Karpas-422 (cell line): ENCODE measurements around the gene MYEF2. TPM values are rescaled to one million over a fixed set of nuclear protein-coding genes. Genes with fewer than 3 reads are reported as not detected.

Source experiments
- DNase-seq: peaks from one replicate; pipeline ENCODE4 v3.0.0-alpha.2; 2015
- H2AFZ ChIP-seq: fragments of 200-600 bp; sonication (generic); 2 replicates; pipeline ENCODE4 v1.6.1; 2014; ENCODE audit warnings: antibody characterized with exemption, low read length, mixed read lengths
- H3K27ac ChIP-seq: fragments of 200-600 bp; sonication (generic); 2 replicates; pipeline ENCODE4 v1.5.1; 2014; ENCODE audit warnings: mild to moderate bottlenecking, low read length, moderate library complexity
- H3K27me3 ChIP-seq: fragments of 200-600 bp; sonication (generic); 2 replicates; pipeline ENCODE4 v1.6.1; 2014; ENCODE audit warnings: low read length, mixed read lengths
- H3K36me3 ChIP-seq: fragments of 200-600 bp; sonication (generic); 2 replicates; pipeline ENCODE4 v1.6.1; 2014; ENCODE audit warnings: low read length, mixed read lengths; ENCODE audit not compliant: insufficient read depth
- H3K4me1 ChIP-seq: fragments of 200-600 bp; sonication (generic); 2 replicates; pipeline ENCODE4 v1.6.1; 2014; ENCODE audit warnings: mild to moderate bottlenecking, low read length, mixed read lengths
- H3K4me2 ChIP-seq: fragments of 200-600 bp; sonication (generic); 2 replicates; pipeline ENCODE4 v1.6.1; 2014; ENCODE audit warnings: low read length, low read depth, mild to moderate bottlenecking; ENCODE audit not compliant: poor library complexity, severe bottlenecking
- H3K4me3 ChIP-seq: fragments of 200-600 bp; sonication (generic); 2 replicates; pipeline ENCODE4 v1.5.1; 2014; ENCODE audit warnings: mild to moderate bottlenecking, antibody characterized with exemption, low read length, mixed read lengths
- H3K79me2 ChIP-seq: fragments of 200-600 bp; sonication (generic); 2 replicates; pipeline ENCODE4 v1.6.1; 2014; ENCODE audit warnings: mild to moderate bottlenecking, low read length, mixed read lengths
- H3K9ac ChIP-seq: fragments of 200-600 bp; sonication (generic); 2 replicates; pipeline ENCODE4 v1.6.0; 2014; ENCODE audit warnings: low read length
- H3K9me2 ChIP-seq: fragments of 200-600 bp; sonication (generic), shearing (Covaris generic); replicated peaks from 2 replicates; pipeline ENCODE4 v1.6.0; 2014; ENCODE audit warnings: mild to moderate bottlenecking, low read length, moderate library complexity; ENCODE audit not compliant: insufficient read depth
- H3K9me3 ChIP-seq: fragments of 300-700, 200-600 bp; sonication (generic); 2 replicates; pipeline ENCODE4 v1.6.1; 2014; ENCODE audit warnings: low read length, mixed read lengths
- H4K20me1 ChIP-seq: fragments of 200-600 bp; sonication (generic); 2 replicates; pipeline ENCODE4 v1.6.1; 2014; ENCODE audit warnings: mild to moderate bottlenecking, antibody characterized with exemption, low read length, low read depth; ENCODE audit not compliant: insufficient read depth
- total RNA-seq: library from RNA; depleted of rRNA; stranded (reverse); fragments of >200 nt; shearing (Covaris generic); gene quantifications from 2 replicates; pipeline ENCODE4 v1.2.3, GENCODE V29; 2014; ENCODE audit warnings: low replicate concordance; rRNA removed

Gene MYEF2, protein sequence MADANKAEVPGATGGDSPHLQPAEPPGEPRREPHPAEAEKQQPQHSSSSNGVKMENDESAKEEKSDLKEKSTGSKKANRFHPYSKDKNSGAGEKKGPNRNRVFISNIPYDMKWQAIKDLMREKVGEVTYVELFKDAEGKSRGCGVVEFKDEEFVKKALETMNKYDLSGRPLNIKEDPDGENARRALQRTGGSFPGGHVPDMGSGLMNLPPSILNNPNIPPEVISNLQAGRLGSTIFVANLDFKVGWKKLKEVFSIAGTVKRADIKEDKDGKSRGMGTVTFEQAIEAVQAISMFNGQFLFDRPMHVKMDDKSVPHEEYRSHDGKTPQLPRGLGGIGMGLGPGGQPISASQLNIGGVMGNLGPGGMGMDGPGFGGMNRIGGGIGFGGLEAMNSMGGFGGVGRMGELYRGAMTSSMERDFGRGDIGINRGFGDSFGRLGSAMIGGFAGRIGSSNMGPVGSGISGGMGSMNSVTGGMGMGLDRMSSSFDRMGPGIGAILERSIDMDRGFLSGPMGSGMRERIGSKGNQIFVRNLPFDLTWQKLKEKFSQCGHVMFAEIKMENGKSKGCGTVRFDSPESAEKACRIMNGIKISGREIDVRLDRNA
- 50.0 and 53.8 TPM in 2 replicates for total RNA-seq

DNA sequence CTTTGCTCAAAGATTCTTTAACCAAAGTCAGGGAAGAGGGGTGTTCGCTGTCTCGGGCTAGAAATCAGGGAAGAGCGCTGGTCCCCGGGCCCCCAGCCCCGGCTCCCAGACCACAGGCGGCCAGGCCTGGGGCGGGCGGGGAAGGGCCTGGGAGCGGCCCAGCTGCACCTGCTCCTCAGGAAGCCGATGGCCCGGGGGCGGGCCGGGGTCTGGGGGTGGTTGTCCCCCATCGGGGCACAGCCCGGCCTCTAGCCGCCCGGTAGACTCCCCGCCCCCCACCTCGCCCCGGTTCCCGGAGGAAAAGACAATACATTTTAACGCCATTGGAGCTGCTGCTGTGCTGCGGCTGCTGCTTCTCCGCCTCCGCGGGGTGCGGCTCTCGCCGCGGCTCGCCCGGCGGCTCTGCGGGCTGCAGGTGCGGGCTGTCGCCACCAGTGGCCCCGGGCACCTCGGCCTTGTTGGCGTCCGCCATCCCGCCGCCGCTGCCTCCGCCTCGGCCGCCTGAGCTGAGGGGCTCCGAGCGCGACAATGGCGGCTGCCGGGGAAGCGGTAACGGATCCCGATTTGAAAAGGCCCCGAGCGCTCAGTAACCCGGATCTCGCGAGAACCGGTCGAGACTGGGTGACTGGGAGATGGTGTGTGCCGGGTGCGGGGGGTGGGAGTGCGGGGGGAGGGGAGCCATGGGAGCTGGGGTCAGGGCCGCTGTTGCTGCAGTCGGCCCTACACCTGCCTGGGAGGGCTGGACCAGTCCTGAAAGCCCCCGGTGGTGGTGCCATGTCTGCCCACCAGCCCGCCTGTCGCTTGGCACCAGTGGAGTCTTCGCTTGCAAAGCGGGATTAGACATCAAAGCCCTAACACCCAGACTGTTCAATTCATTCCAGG, at the start of gene MYEF2:
MYEF2 (minus strand) TSS at position 530 of the 882 bp plus-strand sequence; CDS start at position 472, 58 bp downstream.
- H2AFZ ChIP-seq: peak within 1 kb of the TSS; percentile 98
- H3K4me3 ChIP-seq: peak within 1 kb of the TSS; percentile 81
- no peaks in the 10 kb centered on the region for H3K36me3 ChIP-seq
- no peaks in the 10 kb centered on the region for H3K9me2 ChIP-seq
- peak within 1 kb of the TSS; percentile 72 for H3K9ac ChIP-seq
- no peaks in the 10 kb centered on the region for H4K20me1 ChIP-seq
- H3K9me3 ChIP-seq: no peaks in the 10 kb centered on the region
- H3K4me2 ChIP-seq: peak within 1 kb of the TSS; percentile 87
- DNase-seq: peak; percentile 91
- peaks cover 46% of the 10 kb centered on the region for H3K79me2 ChIP-seq
- H3K27ac ChIP-seq: peak within 1 kb of the TSS; percentile 5; the same call in 1 of the 2 replicates
- no peaks in the 10 kb centered on the region for H3K27me3 ChIP-seq
- peaks cover 38% of the 10 kb centered on the region for H3K4me1 ChIP-seq

DNA sequence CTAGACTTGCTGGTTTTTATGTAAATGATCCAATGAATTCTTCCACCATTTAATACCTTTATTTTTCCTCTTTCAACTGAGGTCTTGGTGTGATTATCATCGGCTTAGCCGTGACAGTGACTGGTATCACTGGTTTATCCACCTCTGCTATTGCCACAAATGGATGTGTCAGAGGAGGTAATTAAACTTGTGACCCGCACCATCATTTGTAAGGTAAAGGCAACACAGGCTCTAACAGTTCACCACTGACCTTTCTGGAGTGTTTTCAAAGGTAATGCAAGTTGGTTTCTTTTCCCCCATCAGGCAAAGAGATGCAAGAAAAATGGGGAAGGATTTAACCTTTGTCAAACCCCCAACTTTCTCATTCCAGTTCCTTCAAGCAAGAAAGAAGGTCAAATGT, 47.7 kb upstream of the MYEF2 start:
- Histone ChIP-seq H3K9me2 (no peaks in the 10 kb centered on the region), H3K4me2 (no peak overlapping the region), H2AFZ (no peak overlapping the region), H3K27ac (no peak overlapping the region), H3K4me1 (no peaks in the 10 kb centered on the region), H4K20me1 (no peaks in the 10 kb centered on the region), H3K9me3 (no peaks in the 10 kb centered on the region), H3K9ac (no peak overlapping the region), H3K27me3 (no peaks in the 10 kb centered on the region), H3K4me3 (no peak overlapping the region), H3K79me2 (no peaks in the 10 kb centered on the region), H3K36me3 (no peaks in the 10 kb centered on the region)
- DNase-seq: no peak

DNA sequence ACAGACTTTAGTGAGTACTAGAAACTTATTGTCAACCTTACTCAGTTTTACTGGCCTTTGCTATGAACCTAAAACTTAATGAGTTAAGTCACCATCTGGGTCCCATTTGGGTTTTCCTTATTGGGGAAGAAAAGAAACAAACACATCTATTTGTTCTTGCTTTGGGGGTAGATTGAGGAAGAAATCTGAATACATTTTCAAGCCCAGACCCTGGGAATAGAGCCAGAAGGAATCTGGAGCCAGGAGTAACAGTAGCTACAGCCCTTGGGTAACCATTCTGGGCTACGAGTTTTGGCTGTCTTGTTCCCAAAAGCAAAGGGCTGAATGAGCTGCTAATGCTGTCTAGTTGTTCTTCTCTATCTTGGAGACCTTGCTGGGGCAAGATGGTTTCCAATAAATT, 44.5 kb upstream of the MYEF2 start:
- H3K9ac ChIP-seq: no peak overlapping the region
- no peak overlapping the region for H2AFZ ChIP-seq
- no peaks in the 10 kb centered on the region for H4K20me1 ChIP-seq
- H3K9me3 ChIP-seq: no peaks in the 10 kb centered on the region
- no peaks in the 10 kb centered on the region for H3K27me3 ChIP-seq
- DNase-seq: no peak
- no peaks in the 10 kb centered on the region for H3K9me2 ChIP-seq
- H3K27ac ChIP-seq: no peak overlapping the region
- no peak overlapping the region for H3K4me3 ChIP-seq
- H3K79me2 ChIP-seq: no peaks in the 10 kb centered on the region
- no peaks in the 10 kb centered on the region for H3K36me3 ChIP-seq
- no peak overlapping the region for H3K4me2 ChIP-seq
- no peaks in the 10 kb centered on the region for H3K4me1 ChIP-seq

DNA sequence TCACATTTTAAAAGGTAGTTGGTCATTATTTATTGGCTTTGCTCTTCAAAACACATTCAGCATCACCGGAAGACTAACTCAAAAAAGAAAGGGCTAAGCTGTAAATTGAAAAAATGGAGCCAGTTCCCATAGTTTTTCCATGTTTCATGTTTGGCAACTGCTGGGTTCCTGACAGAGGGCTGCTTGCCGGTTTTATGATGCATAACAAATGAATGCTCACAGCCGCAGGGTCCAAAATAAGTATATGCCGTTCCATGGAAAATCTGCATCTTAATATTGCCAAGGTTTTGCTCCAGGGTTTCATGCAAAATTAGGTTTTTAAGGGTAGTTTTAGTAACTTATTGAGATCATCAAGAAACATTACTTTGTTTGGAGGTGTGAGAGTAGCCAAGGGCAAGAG, 43.8 kb upstream of the MYEF2 start:
- no peaks in the 10 kb centered on the region for H4K20me1 ChIP-seq
- no peaks in the 10 kb centered on the region for H3K36me3 ChIP-seq
- H3K9ac ChIP-seq: no peak overlapping the region
- no peaks in the 10 kb centered on the region for H3K79me2 ChIP-seq
- H3K27me3 ChIP-seq: no peaks in the 10 kb centered on the region
- no peaks in the 10 kb centered on the region for H3K9me2 ChIP-seq
- no peak overlapping the region for H2AFZ ChIP-seq
- no peak overlapping the region for H3K27ac ChIP-seq
- no peak for DNase-seq
- no peak overlapping the region for H3K4me2 ChIP-seq
- no peaks in the 10 kb centered on the region for H3K9me3 ChIP-seq
- H3K4me3 ChIP-seq: no peak overlapping the region
- no peaks in the 10 kb centered on the region for H3K4me1 ChIP-seq

DNA sequence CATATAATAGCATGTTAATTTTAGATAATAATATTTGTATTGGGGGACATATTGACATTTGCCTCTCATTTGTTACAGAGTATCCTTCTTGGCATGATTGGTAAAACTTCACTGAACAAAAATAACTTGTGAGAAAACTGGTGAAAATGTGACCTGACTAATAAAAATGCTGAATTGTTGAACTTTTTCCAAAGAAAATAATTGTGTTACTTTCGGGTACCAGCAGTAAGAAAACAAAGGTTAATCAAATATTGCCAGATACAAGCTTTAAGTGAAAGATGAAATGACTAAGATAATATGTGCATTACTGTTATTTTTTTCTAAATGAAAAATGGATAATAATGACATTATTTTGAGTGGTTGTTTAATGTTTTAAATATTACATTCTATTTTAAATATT, 43.2 kb upstream of the MYEF2 start:
- H3K4me3 ChIP-seq: no peak overlapping the region
- H3K9ac ChIP-seq: no peak overlapping the region
- no peak overlapping the region for H2AFZ ChIP-seq
- no peaks in the 10 kb centered on the region for H3K36me3 ChIP-seq
- H3K79me2 ChIP-seq: no peaks in the 10 kb centered on the region
- no peaks in the 10 kb centered on the region for H4K20me1 ChIP-seq
- DNase-seq: no peak
- H3K9me3 ChIP-seq: no peaks in the 10 kb centered on the region
- H3K4me1 ChIP-seq: no peaks in the 10 kb centered on the region
- H3K9me2 ChIP-seq: no peaks in the 10 kb centered on the region
- H3K4me2 ChIP-seq: no peak overlapping the region
- no peak overlapping the region for H3K27ac ChIP-seq
- no peaks in the 10 kb centered on the region for H3K27me3 ChIP-seq

DNA sequence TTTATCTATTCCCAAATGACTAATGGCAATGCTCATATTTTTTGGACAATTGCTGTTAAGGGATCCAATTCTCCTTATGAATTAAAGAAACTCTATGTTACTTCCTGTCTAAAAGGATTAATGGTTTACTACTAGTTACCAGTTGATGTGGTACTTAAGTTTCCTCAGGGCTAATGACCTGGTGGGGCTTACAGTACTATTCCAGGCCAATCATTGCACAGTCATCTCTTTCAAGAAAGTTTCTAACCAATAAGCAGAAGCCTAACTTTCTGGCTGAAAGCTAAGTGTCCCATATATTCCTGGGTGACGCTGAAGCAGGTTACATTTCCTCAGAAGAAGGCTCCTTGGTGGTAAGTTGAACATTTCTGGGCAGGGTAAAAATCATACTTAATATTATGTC, 27.9 kb upstream of the MYEF2 start, which contains the start of gene SLC12A1:
SLC12A1 (plus strand) TSS at position 322 of the 400 bp plus-strand sequence. CDS start 1,418 bp downstream, outside the sequence.
- no peaks in the 10 kb centered on the region for H3K27me3 ChIP-seq
- no peak for DNase-seq
- H3K79me2 ChIP-seq: no peaks in the 10 kb centered on the region
- H4K20me1 ChIP-seq: no peaks in the 10 kb centered on the region
- H3K9me2 ChIP-seq: no peaks in the 10 kb centered on the region
- no peak within 1 kb of the TSS for H3K4me2 ChIP-seq
- H3K4me3 ChIP-seq: no peak within 1 kb of the TSS
- no peak within 1 kb of the TSS for H3K9ac ChIP-seq
- H3K4me1 ChIP-seq: no peaks in the 10 kb centered on the region
- no peaks in the 10 kb centered on the region for H3K9me3 ChIP-seq
- H3K27ac ChIP-seq: no peak within 1 kb of the TSS
- no peak within 1 kb of the TSS for H2AFZ ChIP-seq
- H3K36me3 ChIP-seq: no peaks in the 10 kb centered on the region

DNA sequence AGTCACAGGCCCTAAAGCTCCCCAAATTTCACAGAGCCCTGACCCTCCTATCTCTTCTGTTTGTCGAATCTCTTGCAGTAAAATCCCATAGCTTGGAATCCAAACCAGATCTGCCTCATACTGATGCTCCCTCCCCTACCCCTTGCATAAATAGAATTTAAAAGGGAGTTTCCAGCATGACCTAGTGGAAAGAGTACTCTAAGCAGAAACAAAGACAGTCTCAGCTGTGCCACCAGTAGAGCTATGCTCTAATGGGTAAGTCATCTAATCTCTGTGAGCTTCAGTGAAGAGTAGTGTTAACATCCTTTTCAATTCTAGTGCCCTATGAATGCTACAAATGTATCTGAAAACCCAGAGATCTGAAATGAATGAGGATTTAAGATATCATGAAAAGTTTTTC, 24.0 kb upstream of the MYEF2 start:
- no peaks in the 10 kb centered on the region for H3K9me2 ChIP-seq
- H3K4me1 ChIP-seq: no peaks in the 10 kb centered on the region
- H3K27ac ChIP-seq: no peak overlapping the region
- no peak overlapping the region for H3K9ac ChIP-seq
- no peaks in the 10 kb centered on the region for H3K27me3 ChIP-seq
- no peaks in the 10 kb centered on the region for H3K36me3 ChIP-seq
- H3K4me3 ChIP-seq: no peak overlapping the region
- H2AFZ ChIP-seq: no peak overlapping the region
- H3K9me3 ChIP-seq: no peaks in the 10 kb centered on the region
- DNase-seq: no peak
- no peaks in the 10 kb centered on the region for H3K79me2 ChIP-seq
- no peaks in the 10 kb centered on the region for H4K20me1 ChIP-seq
- H3K4me2 ChIP-seq: no peak overlapping the region
